Endothelial cell of coronary artery (primary cell): ENCODE results near the gene AS3MT. TPM values are rescaled to one million over a fixed set of nuclear protein-coding genes. Genes with fewer than 3 reads are reported as not detected.

Source experiments
- total RNA-seq: library from RNA; depleted of rRNA; stranded (reverse); fragments of >200 nt; gene quantifications from 2 replicates; pipeline ENCODE4 v1.2.3, GENCODE V29; 2014

AS3MT gene
- 0.09 and 1.5 TPM in 2 replicates for total RNA-seq

GRCh38 chr10:102869258-102870198 lies at the start of gene AS3MT:
Gene AS3MT, plus strand, starts transcription at chr10:102869470. Its CDS starts 123 bp downstream, at chr10:102869593.

GRCh38 chr10:102837230-102837721 lies 32.0 kb upstream of the AS3MT start, which contains the start of gene CYP17A1:
Gene CYP17A1, minus strand, starts transcription at chr10:102837413. Its CDS starts 52 bp downstream, at chr10:102837361.

GRCh38 chr10:102917962-102918816 lies 48.9 kb downstream of the AS3MT start, which contains the start of gene CNNM2:
Gene CNNM2, plus strand, starts transcription at chr10:102918294. Its CDS starts 187 bp downstream, at chr10:102918481.

Other genes with a start within 250 kb of the AS3MT start
- 61.3 and 82.2 TPM in 2 replicates for gene TRIM8, start 225.0 kb upstream of the AS3MT start, total RNA-seq
- gene ARL3, start 155.1 kb upstream of the AS3MT start, total RNA-seq = 6.1 and 6.6 TPM in 2 replicates
- 2.7 and 6.4 TPM in 2 replicates for gene SFXN2, start 154.8 kb upstream of the AS3MT start, total RNA-seq
- gene WBP1L, start 125.5 kb upstream of the AS3MT start, total RNA-seq = 39.2 and 43.9 TPM in 2 replicates
- gene CYP17A1, start 32.1 kb upstream of the AS3MT start, total RNA-seq = not detected in 2 replicates
- 13.1 and 13.9 TPM in 2 replicates for gene BORCS7, start 15.2 kb upstream of the AS3MT start, total RNA-seq
- 2.9 and 3.9 TPM in 2 replicates for gene CNNM2, start 48.8 kb downstream of the AS3MT start, total RNA-seq